Endothelial cell of hepatic sinusoid (primary cell): ENCODE results near the gene TMEM258.

Experiments used
- in situ Hi-C: cut with HindIII; loops from 2 replicates; pipeline ENCODE4 v1.10.0; 2017; ENCODE audit warnings: low sequenced_read_pairs

Gene TMEM258

GRCh38 chr11:61792310-61793082 lies at the start of gene TMEM258, which contains the start of gene FEN1:
Gene TMEM258, minus strand, starts transcription at chr11:61792599. Its CDS starts 41 bp downstream, at chr11:61792558.
Gene FEN1, plus strand, starts transcription at chr11:61792911. Its CDS starts 2,451 bp downstream, at chr11:61795362.
- in situ Hi-C loops, result loop anchor here (5.0 to 10.0 kb wide), 4 partner anchors 52 to 135 kb away; no protein-coding TSS in a partner anchor

- in situ Hi-C loops, result loop anchor here (10.0 kb wide), 1 partner anchor 47 kb away; the partner anchor contains the start of genes FEN1 and TMEM258
These were observed 49.5 kb upstream of the TMEM258 start for GRCh38 chr11:61841636-61842527.

DNA sequence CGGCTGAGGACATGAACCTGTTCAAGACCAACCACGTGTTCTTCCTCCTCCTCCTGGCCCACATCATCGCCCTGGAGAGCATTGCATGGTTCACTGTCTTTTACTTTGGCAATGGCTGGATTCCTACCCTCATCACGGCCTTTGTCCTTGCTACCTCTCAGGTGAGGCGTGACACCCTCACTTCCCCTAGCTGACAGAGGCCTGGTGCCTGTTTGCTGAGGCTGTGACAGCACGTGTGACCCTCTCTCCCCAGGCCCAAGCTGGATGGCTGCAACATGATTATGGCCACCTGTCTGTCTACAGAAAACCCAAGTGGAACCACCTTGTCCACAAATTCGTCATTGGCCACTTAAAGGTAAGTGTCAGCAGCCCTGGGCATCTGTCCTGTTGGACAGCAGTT lies 48.0 kb upstream of the TMEM258 start:
- in situ Hi-C loops, result loop anchor here (10.0 kb wide), 1 partner anchor 46 kb away; the partner anchor contains the start of genes FEN1 and TMEM258

DNA sequence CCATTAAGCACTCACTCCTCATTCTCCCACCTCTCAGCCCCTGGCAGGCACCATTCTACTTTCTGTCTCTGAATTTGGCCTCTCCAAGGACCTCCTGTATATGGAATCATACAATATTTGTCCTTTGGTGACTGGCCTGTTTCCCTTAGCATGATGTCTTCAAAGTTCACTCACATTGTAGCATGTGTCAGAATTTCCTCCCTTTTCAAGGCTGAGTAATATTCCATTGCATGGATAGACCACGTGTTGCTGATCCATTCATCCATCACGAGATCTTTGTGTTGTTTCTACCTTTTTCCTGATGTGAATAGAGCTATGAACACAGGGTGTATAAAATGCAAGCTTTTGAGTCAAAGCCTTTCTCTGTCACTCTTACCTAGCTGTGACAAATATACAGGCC lies 47.3 kb upstream of the TMEM258 start:
- in situ Hi-C loops, result loop anchor here (10.0 kb wide), 1 partner anchor 45 kb away; the partner anchor contains the start of genes FEN1 and TMEM258

DNA sequence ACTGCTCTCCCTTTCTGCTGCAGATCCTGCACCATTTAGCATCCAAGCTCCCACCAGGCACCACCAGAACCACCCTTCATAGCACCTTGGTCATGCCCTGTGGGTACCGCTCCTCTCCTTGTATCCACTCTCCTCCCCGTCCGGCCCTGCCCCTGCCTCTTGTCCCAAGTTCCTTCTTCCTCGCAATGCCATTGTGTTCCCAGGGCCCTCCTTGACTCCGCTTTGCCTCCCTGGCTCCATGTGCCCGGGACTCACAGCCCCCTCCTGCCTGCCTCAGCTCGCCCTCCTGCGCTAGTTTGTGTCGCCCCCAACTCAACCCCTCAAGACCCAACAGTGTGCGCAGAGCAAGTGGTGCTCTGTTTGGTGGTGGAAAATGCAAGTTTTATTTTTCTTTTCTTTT lies 46.5 kb upstream of the TMEM258 start:
- in situ Hi-C loops, result no loop called here

DNA sequence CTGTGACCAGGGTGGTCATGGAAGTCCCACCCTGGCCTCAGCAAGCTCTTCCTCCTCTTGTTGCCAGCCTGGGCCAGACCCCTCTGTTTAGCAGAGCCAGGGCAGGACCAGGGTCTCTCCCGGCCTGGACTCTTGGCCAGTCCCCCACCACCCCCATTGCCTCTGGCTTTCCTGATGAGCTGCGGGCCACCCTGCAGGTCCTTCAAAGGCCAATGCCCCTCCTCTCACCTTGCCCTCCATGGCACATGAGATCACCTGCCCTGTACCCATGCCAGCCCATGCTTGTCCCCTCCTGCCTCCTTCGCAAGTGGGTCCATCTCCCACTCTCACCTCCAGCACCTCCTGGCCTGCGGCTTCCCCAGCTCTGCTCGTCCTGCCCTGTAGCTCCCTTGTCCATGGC lies 46.1 kb upstream of the TMEM258 start:
- in situ Hi-C loops, result no loop called here

DNA sequence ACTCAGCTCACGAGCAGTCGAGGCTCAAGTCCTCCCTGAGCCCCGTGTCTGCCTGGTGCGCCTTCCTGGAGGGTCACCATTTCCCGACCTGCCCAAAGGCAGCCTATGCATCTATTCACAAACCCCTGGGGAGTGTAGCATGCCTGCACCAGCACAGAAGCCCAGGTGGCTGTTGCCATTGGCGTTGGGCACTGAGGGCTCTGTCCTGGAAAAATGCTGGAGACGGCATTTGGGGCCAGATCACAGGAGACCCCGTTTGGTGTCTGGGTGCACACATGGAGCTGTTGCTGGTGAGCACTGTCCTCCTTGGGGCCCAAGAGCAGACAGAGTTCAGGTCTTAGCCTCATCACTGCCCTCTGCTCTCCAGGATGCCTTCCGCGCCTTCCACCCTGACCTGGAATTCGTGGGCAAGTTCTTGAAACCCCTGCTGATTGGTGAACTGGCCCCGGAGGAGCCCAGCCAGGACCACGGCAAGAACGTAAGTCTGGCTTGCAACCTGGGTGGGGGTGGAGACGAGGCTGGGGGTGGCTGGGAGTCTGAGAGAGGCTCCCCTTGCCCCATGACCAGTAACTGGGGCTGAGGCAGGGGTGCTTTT lies 45.1 kb upstream of the TMEM258 start:
- in situ Hi-C loops, result no loop called here

- in situ Hi-C loops, result no loop called here
These were observed 43.8 kb upstream of the TMEM258 start for GRCh38 chr11:61836193-61836592.

GRCh38 chr11:61834278-61835048 lies 42.1 kb upstream of the TMEM258 start:
- in situ Hi-C loops, result no loop called here

DNA sequence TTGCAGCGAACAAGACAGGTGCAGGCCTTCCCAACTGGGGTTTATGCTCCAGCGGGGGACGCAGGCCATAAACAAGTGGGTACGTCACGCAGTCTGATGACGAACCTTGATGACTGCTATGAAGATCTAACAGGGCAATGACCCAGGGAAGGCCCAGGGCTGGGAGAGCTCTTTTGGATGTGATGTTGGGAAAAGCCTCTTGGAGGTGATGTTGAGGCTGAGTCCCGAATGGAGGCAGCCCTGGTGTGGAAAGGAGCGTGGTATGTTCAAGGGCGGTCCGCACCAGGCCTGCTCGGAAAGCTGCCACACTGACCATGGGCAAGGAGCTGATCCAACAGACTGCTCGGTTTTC lies 41.5 kb upstream of the TMEM258 start:
- in situ Hi-C loops, result no loop called here

GRCh38 chr11:61833471-61833870 lies 41.1 kb upstream of the TMEM258 start:
- in situ Hi-C loops, result no loop called here

- in situ Hi-C loops, result no loop called here
These were observed 40.4 kb upstream of the TMEM258 start for GRCh38 chr11:61832754-61833153.

- in situ Hi-C loops, result no loop called here
These were observed 39.8 kb upstream of the TMEM258 start for GRCh38 chr11:61832207-61832606.

- in situ Hi-C loops, result no loop called here
These were observed 38.1 kb upstream of the TMEM258 start for GRCh38 chr11:61830237-61831105.

DNA sequence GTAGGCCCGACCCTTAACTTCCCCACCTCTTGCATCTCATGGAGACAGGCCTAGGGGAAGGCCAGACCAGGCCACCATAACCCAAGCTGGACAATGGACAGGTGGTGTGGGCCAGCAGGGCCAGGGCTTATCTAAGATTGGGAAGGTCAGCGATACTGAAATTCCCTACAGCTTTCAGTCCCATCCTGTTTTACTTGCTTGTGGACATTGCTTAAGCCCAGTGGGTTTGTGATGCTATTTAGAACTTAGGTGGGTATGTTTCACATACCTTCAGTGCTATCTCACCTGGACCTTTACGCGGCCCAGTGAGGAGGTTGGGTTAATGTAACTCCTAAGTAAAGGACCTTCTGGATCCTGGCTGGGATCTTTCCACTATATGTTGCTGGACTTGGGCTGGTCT lies 37.4 kb upstream of the TMEM258 start:
- in situ Hi-C loops, result no loop called here

GRCh38 chr11:61828629-61829407 lies 36.4 kb upstream of the TMEM258 start:
- in situ Hi-C loops, result no loop called here

DNA sequence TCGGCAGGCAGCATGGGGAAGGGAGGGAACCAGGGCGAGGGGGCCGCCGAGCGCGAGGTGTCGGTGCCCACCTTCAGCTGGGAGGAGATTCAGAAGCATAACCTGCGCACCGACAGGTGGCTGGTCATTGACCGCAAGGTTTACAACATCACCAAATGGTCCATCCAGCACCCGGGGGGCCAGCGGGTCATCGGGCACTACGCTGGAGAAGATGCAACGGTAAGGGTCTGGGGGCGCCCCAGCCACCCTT lies 35.9 kb upstream of the TMEM258 start:
- in situ Hi-C loops, result no loop called here

DNA sequence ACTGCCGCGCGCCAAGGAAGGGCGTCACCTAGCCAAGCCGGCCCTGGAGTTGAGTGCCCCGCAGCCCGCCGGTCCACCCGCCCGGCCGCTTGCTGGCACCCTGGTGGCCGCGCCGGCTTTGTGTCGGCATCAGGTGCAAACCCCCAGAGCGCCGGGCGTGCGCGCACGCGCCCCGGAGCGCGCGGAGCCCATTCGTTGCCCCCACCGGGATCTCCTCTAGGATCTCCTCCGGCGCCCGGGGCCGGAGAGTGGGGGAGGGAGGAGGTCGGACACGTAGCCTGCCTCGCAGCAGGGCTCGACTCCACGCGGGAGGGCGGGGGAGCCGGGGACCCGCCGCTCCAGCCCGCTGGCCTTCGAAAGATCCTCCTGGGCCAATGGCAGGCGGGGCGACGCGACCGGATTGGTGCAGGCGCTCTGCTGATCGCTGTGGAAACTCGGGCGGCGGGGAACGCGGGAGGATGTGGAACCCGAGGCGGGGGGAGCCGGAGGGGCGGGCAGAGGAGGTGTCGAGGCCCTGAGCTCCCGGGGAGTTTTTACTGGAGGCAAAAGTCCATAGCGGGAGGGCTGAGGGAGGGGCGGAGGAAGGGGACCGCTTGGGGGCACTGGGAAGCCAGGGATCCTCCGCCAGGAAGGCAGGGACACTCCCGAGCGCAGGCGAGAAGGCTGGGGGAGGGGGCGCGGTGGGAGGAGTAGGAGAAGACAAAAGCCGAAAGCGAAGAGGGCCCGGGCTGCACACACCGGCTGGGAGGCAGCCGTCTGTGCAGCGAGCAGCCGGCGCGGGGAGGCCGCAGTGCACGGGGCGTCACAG lies 35.4 kb upstream of the TMEM258 start, which contains the start of gene FADS2:
TSS of gene FADS2 (plus strand) at position 730 of the 808 bp plus-strand sequence. CDS start 91 bp downstream, outside the sequence.
- in situ Hi-C loops, result no loop called here
